Thyroid gland (tissue), 4 donors: ENCODE data around the gene ATXN7L1.

Experiments
- CTCF ChIP-seq, 6 experiments: fragments of 200-600 bp in 3 of 6; fragments of 450-650 bp in 3 of 6; sonication (generic) in 3 of 6; IDR thresholded peaks; one replicate each; pipeline ENCODE4 v1.5.1; 2016 to 2019; ENCODE audit warnings: antibody characterized with exemption in 6 of 6, mild to moderate bottlenecking in 2 of 6, inconsistent platforms in 1 of 6, moderate library complexity in 1 of 6
- POLR2A ChIP-seq, 2 donors: fragments of 450-650 bp; IDR thresholded peaks; one replicate each; pipeline ENCODE4 v1.6.1; 2017; ENCODE audit warnings: antibody characterized with exemption in 2 of 2, mild to moderate bottlenecking in 2 of 2, moderate library complexity in 1 of 2

- TF ChIP-seq CTCF (IDR thresholded peaks at IDR 0.05) (no peak), POLR2A (IDR thresholded peaks at IDR 0.05) (no peak)
Observed at GRCh38 chr7:105636982-105637381, 239.4 kb downstream of the ATXN7L1 start.
